HG03469 (cell line): ENCODE data around the gene ICOSLG.
"Not testable (repeated sequence)": the region's sequence is repeated elsewhere in the genome, so short reads cannot be mapped to it uniquely, and the experiment has no call there.

Source experiments
- ATAC-seq: cut with Tn5 transposase; IDR thresholded peaks from one replicate; pipeline ENCODE4 v1.9.1; 2021; ENCODE audit warnings: mild to moderate bottlenecking, moderate library complexity, moderate number of reproducible peaks; ENCODE audit not compliant: unreplicated experiment

ICOSLG gene

GRCh38 chr21:44265734-44266270, 25.1 kb upstream of the ICOSLG start:
- ATAC-seq = no peak

GRCh38 chr21:44263768-44264167, 23.0 kb upstream of the ICOSLG start:
- ATAC-seq = no peak

GRCh38 chr21:44263221-44263760, 22.5 kb upstream of the ICOSLG start:
- ATAC-seq = no peak

- ATAC-seq = no peak
Observed at GRCh38 chr21:44262338-44263056, 21.8 kb upstream of the ICOSLG start.

GRCh38 chr21:44261675-44262295, 21.0 kb upstream of the ICOSLG start, which contains the start of gene DNMT3L:
Gene DNMT3L, minus strand, starts transcription at chr21:44261897. Its CDS starts 638 bp downstream, at chr21:44261259.
- no peak for ATAC-seq

- ATAC-seq = no peak
Observed at GRCh38 chr21:44260791-44261631, 20.3 kb upstream of the ICOSLG start.

GRCh38 chr21:44260066-44260465, 19.3 kb upstream of the ICOSLG start:
- no peak for ATAC-seq

- ATAC-seq = no peak
Observed at GRCh38 chr21:44259082-44259705, 18.5 kb upstream of the ICOSLG start.

- no peak for ATAC-seq
Observed at GRCh38 chr21:44258056-44258725, 17.4 kb upstream of the ICOSLG start.

GRCh38 chr21:44255511-44255981, 14.8 kb upstream of the ICOSLG start:
- ATAC-seq = no peak

- ATAC-seq = no peak
Observed at GRCh38 chr21:44253832-44254710, 13.3 kb upstream of the ICOSLG start.

- not testable (repeated sequence) for ATAC-seq
Observed at GRCh38 chr21:44249204-44250037, 8.7 kb upstream of the ICOSLG start.

- not testable (repeated sequence) for ATAC-seq
Observed at GRCh38 chr21:44247904-44248303, 7.2 kb upstream of the ICOSLG start.

GRCh38 chr21:44243980-44244379, 3.2 kb upstream of the ICOSLG start:
- peak; percentile 35 for ATAC-seq

- not testable (repeated sequence) for ATAC-seq
Observed at GRCh38 chr21:44241281-44241680, 538 bp upstream of the ICOSLG start.

- not testable (repeated sequence) for ATAC-seq
Observed at GRCh38 chr21:44240353-44240752, 390 bp downstream of the ICOSLG start.

GRCh38 chr21:44229561-44229960, 11.2 kb downstream of the ICOSLG start:
- not testable (repeated sequence) for ATAC-seq

- ATAC-seq = not testable (repeated sequence)
Observed at GRCh38 chr21:44228109-44228508, 12.6 kb downstream of the ICOSLG start.
